HEK293T (cell line): ENCODE data around the gene FRMD7.

Experiments used
- CTCF ChIA-PET: fragments of 350-600 bp; formaldehyde crosslinking; extraction: SDS; loops from one replicate; lab custom pipeline; 2021; ENCODE audit warnings: antibody characterized with exemption, inconsistent platforms; lab: Yijun Ruan, JAX
- POLR2A ChIA-PET: fragments of 350-600 bp; formaldehyde crosslinking; extraction: SDS; loops from one replicate; lab custom pipeline; 2020; ENCODE audit warnings: antibody characterized with exemption, inconsistent platforms; lab: Yijun Ruan, JAX
- DNase-seq: peaks from one replicate; pipeline ENCODE4 v3.0.0; 2012; ENCODE audit warnings: mixed read lengths; ENCODE audit errors: extremely low spot score
- ARNT ChIP-seq: fragments of 450-650 bp; IDR thresholded peaks from 2 replicates; pipeline ENCODE4 v1.6.1; 2017; ENCODE audit warnings: mild to moderate bottlenecking
- BHLHE40 ChIP-seq: fragments of 450-650 bp; IDR thresholded peaks from 2 replicates; pipeline ENCODE4 v1.6.1; 2016; ENCODE audit warnings: mild to moderate bottlenecking, moderate library complexity, borderline replicate concordance
- CTBP1 ChIP-seq: fragments of 450-650 bp; IDR thresholded peaks from 2 replicates; pipeline ENCODE4 v1.6.1; 2016; ENCODE audit warnings: borderline replicate concordance
- ELF4 ChIP-seq: fragments of 450-650 bp; IDR thresholded peaks from 2 replicates; pipeline ENCODE4 v1.6.1; 2017; ENCODE audit warnings: antibody characterized with exemption
- FOXA1 ChIP-seq: fragments of 450-650 bp; IDR thresholded peaks from 2 replicates; pipeline ENCODE4 v1.6.1; 2016; ENCODE audit warnings: mild to moderate bottlenecking
- FOXK2 ChIP-seq: fragments of 450-650 bp; IDR thresholded peaks from 2 replicates; pipeline ENCODE4 v1.6.1; 2016; ENCODE audit warnings: mild to moderate bottlenecking
- FOXM1 ChIP-seq: fragments of 450-650 bp; IDR thresholded peaks from 2 replicates; pipeline ENCODE4 v1.6.1; 2017; ENCODE audit warnings: mild to moderate bottlenecking, borderline replicate concordance
- HDGF ChIP-seq: fragments of 450-650 bp; IDR thresholded peaks from 2 replicates; pipeline ENCODE4 v1.6.1; 2017; ENCODE audit warnings: antibody characterized with exemption, borderline replicate concordance
- L3MBTL2 ChIP-seq: fragments of 450-650 bp; conservative IDR thresholded peaks from 2 replicates; pipeline ENCODE4 v1.6.1; 2016; ENCODE audit warnings: mild to moderate bottlenecking
- LEF1 ChIP-seq: fragments of 450-650 bp; IDR thresholded peaks from 2 replicates; pipeline ENCODE4 v1.6.1; 2017; ENCODE audit warnings: mild to moderate bottlenecking, borderline replicate concordance
- NFRKB ChIP-seq: fragments of 450-650 bp; IDR thresholded peaks from 2 replicates; pipeline ENCODE4 v1.6.1; 2016; ENCODE audit warnings: mild to moderate bottlenecking, moderate library complexity
- PKNOX1 ChIP-seq: fragments of 450-650 bp; IDR thresholded peaks from 2 replicates; pipeline ENCODE4 v1.6.1; 2016
- SP1 ChIP-seq: fragments of 450-650 bp; IDR thresholded peaks from 2 replicates; pipeline ENCODE4 v1.6.1; 2017
- SUZ12 ChIP-seq: fragments of 450-650 bp; IDR thresholded peaks from 2 replicates; pipeline ENCODE4 v1.6.1; 2016; ENCODE audit warnings: mild to moderate bottlenecking
- TARDBP ChIP-seq: fragments of 450-650 bp; IDR thresholded peaks from 2 replicates; pipeline ENCODE4 v1.6.1; 2016
- ZNF384 ChIP-seq: fragments of 450-650 bp; IDR thresholded peaks from 2 replicates; pipeline ENCODE4 v1.6.1; 2016

The FRMD7 gene

DNA sequence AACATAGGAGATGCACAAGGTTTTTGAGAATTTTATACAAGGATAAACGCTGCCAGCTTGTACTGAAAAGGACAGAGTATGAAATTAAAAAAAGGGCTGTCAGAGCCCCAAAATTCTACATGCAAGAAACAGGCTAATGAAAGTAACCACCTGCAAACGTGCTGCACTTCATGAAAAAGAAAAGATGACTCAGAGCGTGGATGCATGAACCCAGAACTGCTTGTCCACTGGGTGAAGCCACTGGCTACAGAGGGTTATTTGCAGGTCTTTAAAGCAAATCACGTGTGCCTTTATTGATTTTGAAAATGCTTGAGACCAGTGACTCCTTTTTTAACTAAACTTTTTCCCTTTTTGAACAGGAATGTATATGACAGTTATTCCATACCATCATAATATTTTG is 25.3 kb upstream of the FRMD7 start:
- CTCF ChIA-PET, result no interaction called here
- TF ChIP-seq FOXA1 (no peak), BHLHE40 (no peak), L3MBTL2 (no peak), ELF4 (no peak), FOXK2 (no peak), FOXM1 (no peak), CTBP1 (no peak), LEF1 (no peak), ZNF384 (no peak), ARNT (no peak), SP1 (no peak), PKNOX1 (no peak), NFRKB (no peak)
- POLR2A ChIA-PET, result no interaction called here
- DNase-seq, result no peak

DNA sequence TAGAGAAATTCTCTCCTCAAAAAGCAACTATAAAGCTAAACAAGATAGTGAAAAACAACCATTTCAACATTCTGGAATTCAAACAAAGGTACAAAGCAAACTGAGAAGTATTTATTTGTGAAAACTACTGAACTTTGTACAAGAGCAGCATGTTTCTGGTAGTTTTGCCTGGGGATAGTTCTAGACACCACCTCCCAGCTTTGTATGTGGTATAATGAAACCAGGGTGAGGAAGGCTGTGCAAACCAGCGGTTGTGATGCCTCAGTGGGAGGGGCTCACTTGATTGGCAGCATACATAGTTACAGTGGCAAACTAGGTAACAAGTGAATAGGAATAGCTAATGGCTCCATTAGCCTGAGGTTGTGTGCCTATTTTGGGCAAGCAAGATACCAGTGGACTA is 18.6 kb upstream of the FRMD7 start:
- TF ChIP-seq L3MBTL2 (no peak), SUZ12 (no peak), PKNOX1 (peak; percentile 69)
- no peak for DNase-seq
- ChIA-PET CTCF (no interaction called here), POLR2A (no interaction called here)

- TF ChIP-seq ARNT, result no peak
- TF ChIP-seq CTBP1, result no peak
- TF ChIP-seq FOXK2, result no peak
- no peak for TF ChIP-seq PKNOX1
- no peak for TF ChIP-seq TARDBP
- TF ChIP-seq HDGF, result no peak
- no peak for TF ChIP-seq ELF4
- no peak for TF ChIP-seq NFRKB
- no peak for TF ChIP-seq LEF1
- no peak for TF ChIP-seq FOXM1
- TF ChIP-seq BHLHE40, result no peak
- TF ChIP-seq L3MBTL2, result no peak
- TF ChIP-seq FOXA1, result no peak
- no peak for TF ChIP-seq ZNF384
- no peak for TF ChIP-seq SP1
- no peak for TF ChIP-seq SUZ12
- CTCF ChIA-PET, result interaction anchor here (0.6 kb wide), 1 partner anchor 620 kb away, joined by 3 read pairs; no protein-coding TSS in a partner anchor
- POLR2A ChIA-PET, result no interaction called here
- DNase-seq, result no peak
Measured at GRCh38 chrX:132144061-132144460, 16.2 kb upstream of the FRMD7 start.

DNA sequence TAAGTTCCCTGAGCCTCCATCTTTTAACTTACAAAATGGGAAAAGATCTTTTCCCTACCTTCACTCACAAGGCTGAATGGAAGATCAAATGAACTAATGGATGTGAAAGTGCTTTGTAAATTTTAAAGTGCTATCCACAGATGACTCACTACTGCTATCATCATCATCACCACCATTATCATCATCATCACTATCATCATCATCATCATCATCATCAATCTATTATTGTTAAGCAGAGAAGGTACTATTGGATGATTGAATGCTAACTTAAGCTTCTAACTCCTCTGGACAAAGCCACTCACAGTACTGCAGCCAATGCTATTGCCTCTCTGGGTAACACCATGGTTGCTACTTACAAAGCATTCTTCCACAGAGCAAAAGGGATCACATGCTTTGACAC is 1.9 kb downstream of the FRMD7 start:
- ChIA-PET CTCF (no interaction called here), POLR2A (no interaction called here)
- no peak for DNase-seq
- TF ChIP-seq CTBP1 (no peak), ELF4 (no peak), ARNT (no peak), HDGF (no peak), NFRKB (no peak), SUZ12 (no peak), L3MBTL2 (no peak)

DNA sequence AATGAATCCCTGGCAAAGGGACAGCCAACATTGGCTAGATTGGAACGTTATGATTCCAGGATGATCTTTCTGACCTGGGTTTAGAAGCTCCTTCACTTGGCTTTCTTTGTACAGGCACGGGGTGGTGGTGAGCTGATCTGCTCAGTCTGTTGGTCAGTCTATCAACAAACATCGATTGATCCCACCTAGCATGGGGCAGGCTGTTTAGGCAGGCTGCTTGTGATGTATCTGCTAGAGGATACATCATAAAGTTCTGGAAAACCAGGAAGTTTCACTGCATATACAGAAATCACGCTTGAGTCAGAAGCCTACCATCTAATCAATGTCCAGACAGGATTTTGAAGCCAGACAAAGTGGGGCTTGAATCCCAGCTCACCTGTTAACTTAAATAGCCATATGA is 6.9 kb downstream of the FRMD7 start:
- TF ChIP-seq ELF4 (no peak), FOXK2 (no peak), PKNOX1 (no peak), SP1 (no peak)
- CTCF ChIA-PET, result no interaction called here
- POLR2A ChIA-PET, result no interaction called here
- no peak for DNase-seq

DNA sequence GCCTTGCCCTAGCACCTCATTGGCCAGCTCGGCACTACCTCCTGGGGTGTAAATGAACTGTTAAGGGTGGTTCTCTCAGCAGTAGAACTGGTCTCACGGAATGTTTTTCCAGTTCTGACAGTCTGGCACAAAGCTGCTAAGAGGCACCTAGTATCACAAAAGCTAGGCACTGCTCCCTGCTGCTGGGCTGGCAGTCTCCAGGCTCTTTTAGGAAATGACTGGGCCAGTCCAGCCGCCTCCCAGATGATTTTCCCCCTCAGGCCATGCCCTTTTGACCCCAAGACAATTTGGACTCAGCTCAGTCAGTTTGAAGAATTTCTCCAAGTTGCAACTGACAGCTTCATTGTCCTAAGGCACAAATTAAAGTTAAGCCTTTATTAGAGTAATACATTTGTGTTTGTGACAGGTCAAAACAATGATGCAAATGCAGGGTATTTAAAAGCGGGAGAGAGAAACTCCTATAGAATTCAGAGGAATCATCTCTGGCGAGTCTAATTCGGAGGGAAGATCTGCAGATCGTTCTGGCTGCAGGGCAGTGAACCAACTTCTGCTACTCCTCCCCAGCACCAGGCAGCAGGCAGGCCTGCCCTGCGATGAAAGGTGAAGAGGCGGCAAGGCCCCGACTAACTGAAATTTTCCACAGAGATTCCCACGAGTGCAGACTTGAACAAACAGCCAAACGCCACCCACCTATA is 7.9 kb downstream of the FRMD7 start:
- no peak for DNase-seq
- POLR2A ChIA-PET, result no interaction called here
- CTCF ChIA-PET, result interaction anchor here (0.5 kb wide), 1 partner anchor 884 kb away, joined by 3 read pairs; no protein-coding TSS in a partner anchor
- TF ChIP-seq LEF1, result no peak
- peak; percentile 36; the same call in 1 of the 2 replicates for TF ChIP-seq PKNOX1
